ENCODE results near the gene NUCKS1.
A peak's percentile ranks its signal among the peaks of the same experiment; 100 is the strongest.

NUCKS1 gene

DNA sequence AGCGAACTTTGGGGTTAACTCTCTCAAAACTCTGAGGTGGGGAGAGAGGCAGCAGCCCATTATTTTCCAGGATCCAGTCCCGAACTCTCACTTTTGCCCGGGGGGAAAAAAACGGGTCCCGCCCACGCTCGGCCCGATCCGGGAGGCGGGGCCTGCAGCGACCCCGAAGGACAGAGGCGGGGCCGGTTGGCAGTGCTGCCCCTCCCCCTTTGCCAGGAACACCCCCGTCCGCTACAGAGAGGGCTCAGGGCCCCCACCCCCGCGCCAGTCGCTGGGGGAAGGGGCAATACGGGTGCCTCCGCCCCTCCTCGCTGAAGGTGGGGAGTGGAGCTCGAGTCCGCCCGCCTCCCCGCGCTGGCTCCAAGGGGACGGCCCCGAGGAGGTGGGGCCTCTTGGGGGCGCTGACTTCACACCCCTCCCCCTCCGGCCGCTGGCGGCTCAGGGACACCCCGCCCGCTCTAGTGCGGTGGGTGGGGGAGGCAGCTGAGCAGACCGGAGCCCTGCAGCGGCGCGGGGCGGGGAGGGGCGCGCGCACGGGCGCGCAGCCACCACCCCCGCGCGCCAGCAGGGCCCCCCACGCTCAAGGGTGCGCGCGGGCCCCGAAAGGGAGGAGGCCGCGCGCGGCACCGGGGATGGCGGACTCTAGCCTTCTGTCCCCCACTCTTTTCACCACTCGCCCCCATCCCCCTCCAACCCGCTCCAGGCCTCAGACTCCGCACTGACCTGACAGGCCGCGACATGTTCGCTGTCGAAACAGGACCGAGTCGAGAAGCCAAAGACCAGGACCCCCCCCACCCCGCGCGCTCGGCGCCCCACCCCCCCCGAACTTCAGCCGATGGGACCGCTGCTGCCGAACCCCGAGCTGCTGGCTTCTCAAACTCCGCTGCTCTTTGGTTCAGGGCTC lies 496 bp downstream of the NUCKS1 start:
- peak overlapping the region; percentile 81 for H3K4me3 ChIP-seq (ENCODE audit: control insufficient read depth, low read depth, low read length)
- TF ChIP-seq, protein P1, sequence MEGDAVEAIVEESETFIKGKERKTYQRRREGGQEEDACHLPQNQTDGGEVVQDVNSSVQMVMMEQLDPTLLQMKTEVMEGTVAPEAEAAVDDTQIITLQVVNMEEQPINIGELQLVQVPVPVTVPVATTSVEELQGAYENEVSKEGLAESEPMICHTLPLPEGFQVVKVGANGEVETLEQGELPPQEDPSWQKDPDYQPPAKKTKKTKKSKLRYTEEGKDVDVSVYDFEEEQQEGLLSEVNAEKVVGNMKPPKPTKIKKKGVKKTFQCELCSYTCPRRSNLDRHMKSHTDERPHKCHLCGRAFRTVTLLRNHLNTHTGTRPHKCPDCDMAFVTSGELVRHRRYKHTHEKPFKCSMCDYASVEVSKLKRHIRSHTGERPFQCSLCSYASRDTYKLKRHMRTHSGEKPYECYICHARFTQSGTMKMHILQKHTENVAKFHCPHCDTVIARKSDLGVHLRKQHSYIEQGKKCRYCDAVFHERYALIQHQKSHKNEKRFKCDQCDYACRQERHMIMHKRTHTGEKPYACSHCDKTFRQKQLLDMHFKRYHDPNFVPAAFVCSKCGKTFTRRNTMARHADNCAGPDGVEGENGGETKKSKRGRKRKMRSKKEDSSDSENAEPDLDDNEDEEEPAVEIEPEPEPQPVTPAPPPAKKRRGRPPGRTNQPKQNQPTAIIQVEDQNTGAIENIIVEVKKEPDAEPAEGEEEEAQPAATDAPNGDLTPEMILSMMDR (conservative IDR thresholded peaks at IDR 0.05; ENCODE audit: control insufficient read depth, insufficient read depth, low read depth, low read length): no peak
- peak; percentile 94 for DNase-seq (ENCODE audit: low read depth)

DNA sequence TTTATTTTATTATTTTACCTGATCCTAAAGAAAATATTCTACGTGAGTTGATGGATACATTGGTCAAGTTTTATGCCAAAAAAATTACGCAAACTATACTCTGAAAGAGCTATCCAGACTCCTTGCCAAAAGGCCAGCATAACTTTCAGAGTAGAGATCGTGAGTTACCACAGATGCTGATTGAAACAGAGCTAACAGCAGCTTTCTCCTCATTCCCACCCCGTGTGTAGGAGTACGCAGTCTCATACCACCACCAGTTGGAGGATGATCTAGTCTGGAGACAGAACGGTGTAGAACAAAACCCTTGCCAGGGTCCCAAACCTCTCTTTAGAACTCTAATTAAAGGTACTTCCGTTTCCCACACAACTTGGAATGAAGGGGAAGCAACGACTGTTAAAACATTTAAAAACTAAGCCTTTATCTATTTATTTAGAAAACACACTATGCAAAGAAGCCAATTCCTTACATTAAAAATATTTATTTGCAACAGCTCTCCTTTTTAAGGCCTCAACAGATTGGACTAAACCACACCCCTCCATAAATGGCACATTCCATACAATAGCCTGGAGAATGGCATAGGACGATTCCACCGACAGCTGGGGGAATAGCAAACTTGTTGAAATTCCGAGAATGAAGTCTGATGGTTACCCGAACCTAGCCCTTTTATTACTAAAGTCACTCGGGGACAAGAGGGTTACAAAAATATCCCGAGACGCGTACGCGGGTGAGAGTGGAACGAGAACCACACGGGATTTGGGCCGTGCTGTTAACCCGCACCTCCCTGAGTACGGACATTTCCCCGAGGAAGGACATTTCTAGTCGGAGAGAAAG lies 1.4 kb downstream of the NUCKS1 start:
- TF ChIP-seq, protein P1 (conservative IDR thresholded peaks at IDR 0.05; ENCODE audit: control insufficient read depth, insufficient read depth, low read depth, low read length): no peak
- DNase-seq (ENCODE audit: low read depth): peak; percentile 80
- H3K4me3 ChIP-seq (ENCODE audit: control insufficient read depth, low read depth, low read length): peak overlapping the region; percentile 81

DNA sequence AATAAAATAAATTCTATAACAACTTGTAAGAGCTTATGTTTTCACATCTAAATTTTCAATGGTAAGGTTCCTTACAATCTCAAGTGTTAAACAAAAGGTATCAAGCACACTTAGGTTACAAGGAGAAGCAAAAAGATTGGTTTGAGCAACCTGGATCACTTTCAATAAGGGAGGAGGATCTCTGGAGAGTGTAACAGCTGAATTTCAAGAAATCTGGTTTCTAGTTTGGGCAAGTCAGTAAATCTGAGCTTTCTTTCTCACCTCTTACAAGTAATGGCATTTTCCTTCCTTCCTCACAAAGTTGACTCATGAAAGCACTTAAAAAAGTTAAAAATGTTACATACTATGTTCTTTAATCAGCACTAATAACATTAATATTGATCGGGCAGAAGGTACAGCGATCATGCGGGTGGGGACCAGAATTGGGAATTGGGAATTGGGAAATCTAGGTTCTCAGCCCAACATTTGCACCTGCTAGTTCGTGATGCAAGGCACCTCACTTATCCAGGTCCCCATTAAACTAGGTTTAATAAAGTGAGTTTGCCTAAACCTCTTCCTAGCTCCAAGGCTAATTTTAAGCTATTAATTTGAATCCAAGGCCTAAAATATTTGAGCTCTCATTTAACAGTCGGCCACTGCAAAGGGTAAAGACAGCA lies 3.1 kb downstream of the NUCKS1 start:
- peak overlapping the region; percentile 81 for H3K4me3 ChIP-seq (ENCODE audit: control insufficient read depth, low read depth, low read length)
- DNase-seq (ENCODE audit: low read depth): no peak
- TF ChIP-seq, protein P1 (conservative IDR thresholded peaks at IDR 0.05; ENCODE audit: control insufficient read depth, insufficient read depth, low read depth, low read length): no peak

DNA sequence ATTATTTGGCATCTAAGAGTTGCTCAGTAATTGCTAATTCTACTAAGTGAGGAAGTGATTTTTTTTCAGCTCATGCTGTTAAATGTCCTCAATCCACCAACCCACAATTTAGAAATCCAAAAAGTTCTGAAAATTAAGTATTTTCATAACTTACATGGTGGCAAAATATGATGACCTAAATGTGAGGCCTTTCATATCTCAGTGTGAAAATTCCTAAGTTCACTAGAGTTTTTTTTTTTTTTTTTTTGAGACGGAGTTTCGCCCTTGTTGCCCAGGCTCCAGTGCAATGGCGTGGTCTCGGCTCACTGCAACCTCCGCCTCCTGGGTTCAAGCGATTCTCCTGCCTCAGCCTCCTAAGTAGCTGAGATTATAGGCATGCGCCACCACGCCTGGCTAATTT lies 5.6 kb downstream of the NUCKS1 start:
- TF ChIP-seq, protein P1 (conservative IDR thresholded peaks at IDR 0.05; ENCODE audit: control insufficient read depth, insufficient read depth, low read depth, low read length): no peak
- no peak overlapping the region for H3K4me3 ChIP-seq (ENCODE audit: control insufficient read depth, low read depth, low read length)
- no peak for DNase-seq (ENCODE audit: low read depth)

DNA sequence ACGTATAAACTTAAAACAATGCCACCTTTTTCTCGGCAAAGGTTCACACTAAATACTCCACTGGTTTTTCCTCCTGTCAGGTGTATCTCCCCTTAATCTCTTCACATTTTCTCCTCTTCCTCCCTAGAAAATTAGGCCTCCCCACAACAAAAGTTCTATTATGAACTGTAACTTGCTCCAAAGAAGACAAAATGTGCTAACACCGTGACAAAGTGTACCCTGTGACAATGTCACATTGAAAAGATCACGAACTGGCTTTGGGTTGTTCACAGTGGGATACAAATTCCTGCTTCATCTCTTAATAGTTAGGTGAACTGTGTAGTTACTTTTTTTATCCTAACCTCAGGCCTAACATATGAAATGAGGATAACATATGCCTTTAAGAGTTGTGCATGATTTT lies 6.0 kb downstream of the NUCKS1 start:
- TF ChIP-seq, protein P1 (conservative IDR thresholded peaks at IDR 0.05; ENCODE audit: control insufficient read depth, insufficient read depth, low read depth, low read length): no peak
- DNase-seq (ENCODE audit: low read depth): no peak
- H3K4me3 ChIP-seq (ENCODE audit: control insufficient read depth, low read depth, low read length): no peak overlapping the region

DNA sequence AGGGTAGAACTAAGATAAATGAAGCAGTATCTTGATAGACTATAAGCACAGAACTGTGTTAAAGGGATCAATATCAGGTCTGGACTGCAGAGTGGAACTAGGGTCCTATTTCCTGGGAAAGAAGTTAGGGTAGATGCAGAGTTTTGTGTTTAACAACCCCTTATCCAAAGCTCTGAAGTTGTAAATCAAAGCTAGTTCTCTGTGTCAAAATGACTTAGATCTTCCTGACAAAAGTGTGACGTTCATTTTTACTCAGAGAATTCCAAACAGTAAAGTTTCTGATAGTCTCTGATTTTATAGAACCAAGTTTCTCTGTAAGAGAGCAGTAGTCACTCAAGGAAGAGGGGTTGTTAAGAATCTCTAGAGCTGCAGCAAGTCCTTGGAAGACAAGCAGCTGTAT lies 8.3 kb downstream of the NUCKS1 start:
- TF ChIP-seq, protein P1 (conservative IDR thresholded peaks at IDR 0.05; ENCODE audit: control insufficient read depth, insufficient read depth, low read depth, low read length): no peak
- DNase-seq (ENCODE audit: low read depth): no peak
- H3K4me3 ChIP-seq (ENCODE audit: control insufficient read depth, low read depth, low read length): no peak overlapping the region

All from fibroblast of mammary gland (primary cell).